Measurements from ENCODE around the gene UQCRH.

UQCRH gene

GRCh38 chr1:46280092-46280491, 23.4 kb upstream of the UQCRH start:
- Histone ChIP-seq H3K9me3 (ENCODE audit: severe bottlenecking) (no peaks in the 10 kb centered on the region), H3K36me3 (peaks cover 94% of the 10 kb centered on the region), H3K4me3 (ENCODE audit: low read depth, low read length) (no peak overlapping the region), H3K27me3 (ENCODE audit: insufficient read depth, low read depth, severe bottlenecking) (no peaks in the 10 kb centered on the region), H3K27ac (no peak overlapping the region)
- TF ChIP-seq, protein P1, sequence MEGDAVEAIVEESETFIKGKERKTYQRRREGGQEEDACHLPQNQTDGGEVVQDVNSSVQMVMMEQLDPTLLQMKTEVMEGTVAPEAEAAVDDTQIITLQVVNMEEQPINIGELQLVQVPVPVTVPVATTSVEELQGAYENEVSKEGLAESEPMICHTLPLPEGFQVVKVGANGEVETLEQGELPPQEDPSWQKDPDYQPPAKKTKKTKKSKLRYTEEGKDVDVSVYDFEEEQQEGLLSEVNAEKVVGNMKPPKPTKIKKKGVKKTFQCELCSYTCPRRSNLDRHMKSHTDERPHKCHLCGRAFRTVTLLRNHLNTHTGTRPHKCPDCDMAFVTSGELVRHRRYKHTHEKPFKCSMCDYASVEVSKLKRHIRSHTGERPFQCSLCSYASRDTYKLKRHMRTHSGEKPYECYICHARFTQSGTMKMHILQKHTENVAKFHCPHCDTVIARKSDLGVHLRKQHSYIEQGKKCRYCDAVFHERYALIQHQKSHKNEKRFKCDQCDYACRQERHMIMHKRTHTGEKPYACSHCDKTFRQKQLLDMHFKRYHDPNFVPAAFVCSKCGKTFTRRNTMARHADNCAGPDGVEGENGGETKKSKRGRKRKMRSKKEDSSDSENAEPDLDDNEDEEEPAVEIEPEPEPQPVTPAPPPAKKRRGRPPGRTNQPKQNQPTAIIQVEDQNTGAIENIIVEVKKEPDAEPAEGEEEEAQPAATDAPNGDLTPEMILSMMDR (IDR thresholded peaks at IDR 0.05; ENCODE audit: low read depth, low read length), result no peak
- DNase-seq, result no peak

- Histone ChIP-seq H3K9me3 (ENCODE audit: severe bottlenecking) (no peaks in the 10 kb centered on the region), H3K36me3 (peaks cover 94% of the 10 kb centered on the region)
Observed at GRCh38 chr1:46281021-46281420, 22.5 kb upstream of the UQCRH start.

DNA sequence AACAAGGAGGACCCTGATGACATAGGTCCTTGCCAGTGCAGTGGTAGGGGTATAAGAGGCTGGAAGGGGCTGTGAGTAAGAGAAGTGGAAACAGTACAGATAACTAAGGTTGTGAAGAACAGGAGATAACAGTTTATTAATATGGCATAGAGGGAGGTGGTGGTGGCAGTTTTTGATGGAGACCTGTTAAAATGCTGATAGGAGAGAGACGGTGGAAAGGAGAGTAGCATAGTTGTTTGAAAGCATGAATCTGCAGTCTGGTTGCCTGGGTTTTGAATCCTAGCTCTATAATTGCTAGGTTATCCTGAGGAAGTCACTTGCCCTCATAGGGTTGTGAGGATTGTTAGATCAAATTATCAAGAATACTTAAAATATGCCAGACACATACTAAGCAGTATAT, 19.4 kb upstream of the UQCRH start:
- H3K27ac ChIP-seq, result no peak overlapping the region

More at GRCh38 chr1:46281021-46281420, 22.5 kb upstream of the UQCRH start:
- H3K27ac ChIP-seq, result no peak overlapping the region
- no peak for DNase-seq
- TF ChIP-seq, protein P1 (IDR thresholded peaks at IDR 0.05; ENCODE audit: low read depth, low read length), result no peak
- H3K4me3 ChIP-seq (ENCODE audit: low read depth, low read length), result no peak overlapping the region
- no peaks in the 10 kb centered on the region for H3K27me3 ChIP-seq (ENCODE audit: insufficient read depth, low read depth, severe bottlenecking)

DNA sequence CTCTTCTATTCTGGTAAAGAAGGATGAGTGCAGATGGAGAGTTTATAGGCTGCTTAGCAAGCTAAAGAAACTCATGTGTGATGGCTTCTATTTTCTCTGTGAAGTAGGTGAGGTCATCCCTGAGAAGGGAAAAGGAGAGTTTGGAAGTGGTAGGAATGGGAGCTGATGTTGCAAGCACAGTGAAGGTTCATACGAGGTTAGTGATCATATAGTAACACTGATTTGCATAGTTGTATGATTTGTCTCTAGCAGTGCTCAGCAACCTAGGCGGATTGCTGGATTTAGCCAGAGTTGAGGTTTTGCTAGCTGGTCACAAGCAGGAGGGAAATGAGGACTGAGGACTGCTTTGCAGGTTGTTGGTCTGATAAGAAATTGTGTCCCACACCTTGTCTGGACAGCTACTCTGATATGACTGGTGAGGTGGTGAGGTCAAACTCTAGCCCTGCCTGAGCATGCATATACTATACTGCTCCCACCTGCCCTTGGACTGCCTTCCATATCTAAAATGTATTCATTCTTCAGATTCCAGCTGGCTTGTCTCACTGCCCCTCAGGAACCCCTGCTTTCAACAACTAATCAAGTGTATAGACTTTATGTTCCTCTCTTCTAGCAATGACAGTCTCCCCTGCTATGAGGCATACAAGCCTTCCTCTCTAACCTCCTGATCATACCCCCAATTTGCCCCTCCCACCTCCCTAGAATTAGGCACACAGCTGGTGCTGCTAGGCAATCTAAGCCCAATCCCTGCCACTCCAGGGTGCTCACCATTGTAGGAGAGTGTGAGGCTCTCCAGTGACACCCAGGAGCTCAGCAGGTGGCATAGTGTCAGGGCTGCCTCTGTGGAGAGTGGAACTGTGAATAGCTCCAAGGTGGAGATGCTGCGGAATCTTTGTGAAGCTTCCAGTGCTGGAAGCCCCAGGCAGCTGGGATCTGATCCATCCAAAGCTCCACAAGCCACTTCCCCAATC, 18.6 kb upstream of the UQCRH start:
- no peak overlapping the region for H3K4me3 ChIP-seq (ENCODE audit: low read depth, low read length)
- H3K36me3 ChIP-seq, result peaks cover 75% of the 10 kb centered on the region
- no peaks in the 10 kb centered on the region for H3K27me3 ChIP-seq (ENCODE audit: insufficient read depth, low read depth, severe bottlenecking)
- H3K27ac ChIP-seq, result peak overlapping the region; percentile 19; the same call in 1 of the 2 replicates
- TF ChIP-seq, protein P1 (IDR thresholded peaks at IDR 0.05; ENCODE audit: low read depth, low read length), result no peak
- no peaks in the 10 kb centered on the region for H3K9me3 ChIP-seq (ENCODE audit: severe bottlenecking)
- no peak for DNase-seq

More for the DNA sequence above, 19.4 kb upstream of the UQCRH start:
- no peaks in the 10 kb centered on the region for H3K9me3 ChIP-seq (ENCODE audit: severe bottlenecking)
- TF ChIP-seq, protein P1 (IDR thresholded peaks at IDR 0.05; ENCODE audit: low read depth, low read length), result no peak
- no peaks in the 10 kb centered on the region for H3K27me3 ChIP-seq (ENCODE audit: insufficient read depth, low read depth, severe bottlenecking)
- peaks cover 80% of the 10 kb centered on the region for H3K36me3 ChIP-seq
- H3K4me3 ChIP-seq (ENCODE audit: low read depth, low read length), result no peak overlapping the region
- DNase-seq, result no peak

DNA sequence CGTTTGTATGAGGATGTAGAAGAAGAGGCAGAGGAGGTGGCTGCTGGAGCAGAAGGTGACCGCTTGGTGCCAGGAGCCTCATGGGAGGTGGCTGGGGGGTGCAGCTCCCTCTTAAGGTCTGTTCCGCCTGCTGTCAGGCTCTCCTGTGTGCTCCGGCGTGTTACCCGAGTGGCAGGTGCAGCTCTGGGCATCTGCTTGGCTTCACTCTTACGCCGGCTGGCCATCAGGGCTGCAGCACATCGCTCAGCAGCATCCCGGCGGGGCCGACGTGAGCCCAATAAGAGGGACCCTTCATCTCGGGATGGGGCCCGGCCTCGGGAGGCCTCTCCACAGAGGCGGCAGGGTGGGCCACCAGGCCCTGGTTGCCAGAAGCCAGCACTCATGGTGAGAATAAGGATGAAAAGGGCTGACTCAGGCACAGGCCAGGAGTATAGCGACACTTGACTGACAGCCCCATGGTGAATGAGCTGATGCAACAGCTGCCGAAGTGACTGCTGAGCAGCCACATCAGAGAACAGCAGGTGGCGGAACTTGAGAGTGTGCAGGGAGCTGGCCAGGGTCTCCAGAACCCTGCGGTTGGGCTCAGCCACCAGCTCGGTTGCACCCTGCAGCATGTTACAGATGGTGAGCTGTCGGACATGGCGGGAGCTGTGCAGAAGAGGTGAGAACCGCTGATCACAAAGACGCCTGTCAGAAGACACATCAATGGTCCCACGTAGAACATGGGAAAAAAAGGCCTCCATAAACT, 17.6 kb upstream of the UQCRH start:
- TF ChIP-seq, protein P1 (IDR thresholded peaks at IDR 0.05; ENCODE audit: low read depth, low read length), result no peak
- H3K27ac ChIP-seq, result peak overlapping the region; percentile 19; the same call in 1 of the 2 replicates
- H3K36me3 ChIP-seq, result peaks cover 68% of the 10 kb centered on the region
- H3K4me3 ChIP-seq (ENCODE audit: low read depth, low read length), result no peak overlapping the region
- H3K9me3 ChIP-seq (ENCODE audit: severe bottlenecking), result no peaks in the 10 kb centered on the region
- H3K27me3 ChIP-seq (ENCODE audit: insufficient read depth, low read depth, severe bottlenecking), result no peaks in the 10 kb centered on the region
- peak; percentile 35 for DNase-seq
